KOPT-K1 (cell line): ENCODE results near the gene COA4.

ENCODE experiments used
- H3K27ac ChIP-seq: fragments of 200-600 bp; sonication (generic); 2 replicates; pipeline ENCODE4 v1.5.1; 2016; ENCODE audit warnings: antibody characterized with exemption, mild to moderate bottlenecking, low read depth, low read length; ENCODE audit not compliant: poor library complexity, severe bottlenecking
- H3K36me3 ChIP-seq: fragments of 200-600 bp; sonication (generic); 2 replicates; pipeline ENCODE4 v1.5.1; 2017; ENCODE audit warnings: antibody characterized with exemption, mild to moderate bottlenecking, low read length, moderate library complexity; ENCODE audit not compliant: insufficient read depth
- H3K9me3 ChIP-seq: fragments of 200-600 bp; sonication (generic); 2 replicates; pipeline ENCODE4 v1.5.1; 2017; ENCODE audit warnings: antibody characterized with exemption, low read length, mild to moderate bottlenecking; ENCODE audit not compliant: insufficient read depth, poor library complexity, severe bottlenecking

COA4 gene

GRCh38 chr11:73838443-73839122, 38.1 kb downstream of the COA4 start:
- peaks cover 37% of the 10 kb centered on the region for H3K36me3 ChIP-seq
- no peaks in the 10 kb centered on the region for H3K9me3 ChIP-seq
- H3K27ac ChIP-seq, result no peak overlapping the region

GRCh38 chr11:73833067-73833466, 43.6 kb downstream of the COA4 start:
- no peaks in the 10 kb centered on the region for H3K9me3 ChIP-seq
- no peak overlapping the region for H3K27ac ChIP-seq
- peaks cover 63% of the 10 kb centered on the region for H3K36me3 ChIP-seq

DNA sequence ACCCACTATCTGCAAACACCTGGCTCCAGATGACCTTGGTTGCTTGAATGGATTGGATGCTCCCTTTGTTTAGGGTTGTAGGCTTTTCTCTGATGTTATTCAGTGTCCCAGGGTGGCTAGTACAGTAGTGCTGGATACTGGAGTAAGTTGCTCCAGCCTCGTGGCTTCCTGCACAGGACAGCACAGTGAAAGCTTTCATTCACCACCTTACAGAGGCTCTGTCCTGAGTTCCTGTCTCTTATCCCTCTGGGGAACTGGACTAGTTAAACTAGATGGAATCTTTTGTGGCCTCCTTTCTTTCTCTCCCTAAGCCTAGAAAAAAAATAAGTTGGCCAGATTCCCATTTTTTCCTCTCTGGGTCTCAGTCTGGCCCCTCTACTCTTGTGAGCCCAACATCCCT, 46.4 kb downstream of the COA4 start:
- Histone ChIP-seq H3K9me3 (no peaks in the 10 kb centered on the region), H3K36me3 (peaks cover 80% of the 10 kb centered on the region), H3K27ac (no peak overlapping the region)
